BLaER1 treated with 17β-estradiol and CSF1 and Interleukin-3, amounts not matched to agents 10 nM and 100 nM (cell line): ENCODE data around the gene TRMT61A.
A peak's percentile ranks its signal among the peaks of the same experiment; 100 is the strongest.

Experiments
- H3K27ac ChIP-seq, 11 experiments: shearing (Covaris generic); formaldehyde crosslinking; 2 replicates each; pipeline ENCODE4 v1.8.1; 2022
- H3K27me3 ChIP-seq, 11 experiments: shearing (Covaris generic); formaldehyde crosslinking; 2 replicates each; pipeline ENCODE4 v1.8.1; 2022
- H3K36me3 ChIP-seq, 11 experiments: shearing (Covaris generic); formaldehyde crosslinking; 2 replicates each; pipeline ENCODE4 v1.8.1; 2022
- H3K4me1 ChIP-seq, 10 experiments: shearing (Covaris generic); formaldehyde crosslinking; 2 replicates each; pipeline ENCODE4 v1.8.1; 2022
- H3K4me2 ChIP-seq, 11 experiments: shearing (Covaris generic); formaldehyde crosslinking; 2 replicates each; pipeline ENCODE4 v1.8.1; 2022
- H3K4me3 ChIP-seq, 10 experiments: shearing (Covaris generic); formaldehyde crosslinking; 2 replicates each; pipeline ENCODE4 v1.8.1; 2022
- H3K9ac ChIP-seq, 11 experiments: shearing (Covaris generic); formaldehyde crosslinking; 2 replicates each; pipeline ENCODE4 v1.8.1; 2022
- H3K9me3 ChIP-seq, 11 experiments: shearing (Covaris generic); formaldehyde crosslinking; replicated peaks in 1 of 11; 2 replicates each; pipeline ENCODE4 v1.8.1; 2022
- H4K20me1 ChIP-seq, 11 experiments: shearing (Covaris generic); formaldehyde crosslinking; 2 replicates each; pipeline ENCODE4 v1.8.1; 2022
- Cebpa-rat ChIP-seq, 11 experiments: shearing (Covaris generic); IDR thresholded peaks; 2 replicates each; pipeline ENCODE4 v1.8.1; 2022

Gene TRMT61A

DNA sequence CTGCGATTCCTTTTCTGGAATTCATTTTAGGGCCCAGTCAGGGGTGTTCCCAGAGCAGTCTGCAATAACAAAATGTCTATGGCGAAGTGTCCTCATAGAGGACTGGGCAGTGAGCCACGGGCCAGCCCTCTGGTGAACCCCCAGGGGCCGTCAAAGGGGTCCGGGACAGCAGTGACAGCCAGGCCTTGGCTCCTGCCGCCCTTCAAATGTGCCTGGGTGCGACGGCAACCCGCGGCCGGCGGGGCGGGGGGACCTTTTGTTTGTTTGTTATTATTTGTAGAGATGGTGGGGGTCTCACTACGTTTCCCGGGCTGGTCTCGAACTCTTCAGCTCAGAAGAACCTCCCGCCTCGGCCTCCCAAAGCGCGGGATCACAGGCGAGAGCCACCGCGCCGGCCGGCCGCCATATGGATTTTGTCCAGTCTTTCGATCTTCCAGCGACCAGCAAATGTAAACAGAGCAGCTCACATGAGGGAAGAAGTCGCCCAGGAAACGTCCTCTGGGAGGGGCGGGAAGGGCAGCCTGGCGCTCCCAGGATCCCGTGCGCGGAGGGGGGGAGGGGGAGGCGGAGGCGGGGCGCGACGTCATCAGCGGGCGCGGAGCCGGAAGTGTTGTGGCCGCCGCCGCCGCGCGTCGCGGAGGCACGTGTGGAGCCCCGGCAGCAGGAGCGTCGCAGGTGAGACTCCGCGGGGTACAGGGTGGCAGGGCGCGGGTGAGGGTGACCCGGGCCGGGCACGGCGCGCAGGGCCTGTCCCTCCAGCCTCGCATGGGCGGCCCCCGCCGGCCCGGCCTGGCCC, at the start of gene TRMT61A:
TSS of gene TRMT61A (plus strand) at position 610 of the 796 bp plus-strand sequence. CDS start 783 bp downstream, outside the sequence.
- TF ChIP-seq Cebpa-rat (IDR thresholded peaks at IDR 0.05) = no peak
- Histone ChIP-seq H3K27me3 (peaks cover 5 to 20% (median 12%) of the 10 kb centered on the region in 11 experiments), H3K4me1 (peaks cover 48 to 76% (median 54%) of the 10 kb centered on the region in 10 experiments), H3K36me3 (peaks cover 0 to 40% (median 38%) of the 10 kb centered on the region in 11 experiments; a peak in 21 of 22 replicates), H3K9ac (peak within 1 kb of the TSS; percentile 80 to 98 (median 89)), H4K20me1 (peaks cover 5 to 72% (median 45%) of the 10 kb centered on the region in 11 experiments; a peak in 20 of 22 replicates), H3K27ac (peak within 1 kb of the TSS; percentile 71 to 97 (median 86)), H3K4me3 (peak within 1 kb of the TSS; percentile 86 to 100 (median 98)), H3K9me3 (no peaks in the 10 kb centered on the region), H3K4me2 (peak within 1 kb of the TSS; percentile 91 to 99 (median 98))

DNA sequence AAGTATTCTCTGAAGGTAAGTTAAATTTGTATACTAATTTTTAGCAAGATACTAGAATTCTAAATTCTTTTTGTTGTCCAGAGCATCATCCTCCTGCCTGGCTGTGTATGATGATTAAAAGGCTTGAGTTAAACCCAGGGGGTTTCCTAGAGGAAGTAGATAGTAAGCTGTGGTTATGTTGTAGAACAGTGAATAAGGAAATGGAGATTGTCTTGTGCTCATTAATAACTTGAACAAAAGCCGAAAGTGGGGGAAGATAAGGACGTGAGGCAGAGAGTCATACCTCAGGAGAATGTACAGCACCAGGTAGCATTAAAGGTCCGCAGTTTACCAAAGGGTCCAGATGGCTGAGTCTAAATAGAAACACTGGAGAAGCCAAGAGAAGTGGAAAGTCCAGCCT, 48.4 kb upstream of the TRMT61A start:
- no peaks in the 10 kb centered on the region for H3K27me3 ChIP-seq
- peaks cover 14 to 20% (median 17%) of the 10 kb centered on the region in 10 experiments for H3K4me1 ChIP-seq
- peak overlapping the region; percentile 23 to 61 (median 46); a peak in 20 of 22 replicates for H3K4me2 ChIP-seq
- peaks cover 8 to 67% (median 28%) of the 10 kb centered on the region in 11 experiments; a peak in 19 of 22 replicates for H4K20me1 ChIP-seq
- H3K9me3 ChIP-seq = no peaks in the 10 kb centered on the region
- peaks cover 78 to 95% (median 88%) of the 10 kb centered on the region in 11 experiments for H3K36me3 ChIP-seq
- H3K4me3 ChIP-seq = no peak overlapping the region
- H3K27ac ChIP-seq = no peak overlapping the region; a peak in 1 of 22 replicates
- no peak for TF ChIP-seq Cebpa-rat (IDR thresholded peaks at IDR 0.05)
- H3K9ac ChIP-seq = no peak overlapping the region

- H3K27ac ChIP-seq = no peak overlapping the region
- H3K9ac ChIP-seq = no peak overlapping the region
- H3K4me3 ChIP-seq = no peak overlapping the region
- no peaks in the 10 kb centered on the region for H3K27me3 ChIP-seq
- H4K20me1 ChIP-seq = peaks cover 8 to 63% (median 24%) of the 10 kb centered on the region in 11 experiments; a peak in 19 of 22 replicates
- H3K4me1 ChIP-seq = peaks cover 14 to 20% (median 17%) of the 10 kb centered on the region in 10 experiments
- no peaks in the 10 kb centered on the region for H3K9me3 ChIP-seq
- peaks cover 79 to 98% (median 90%) of the 10 kb centered on the region in 11 experiments for H3K36me3 ChIP-seq
- no peak overlapping the region for H3K4me2 ChIP-seq
- TF ChIP-seq Cebpa-rat (IDR thresholded peaks at IDR 0.05) = no peak
These were observed 45.4 kb upstream of the TRMT61A start for GRCh38 chr14:103483600-103483999.

GRCh38 chr14:103485504-103485903, 43.5 kb upstream of the TRMT61A start:
- H3K27me3 ChIP-seq = no peaks in the 10 kb centered on the region
- H3K27ac ChIP-seq = no peak overlapping the region
- no peak overlapping the region for H3K4me2 ChIP-seq
- H3K36me3 ChIP-seq = peaks cover 83 to 99% (median 92%) of the 10 kb centered on the region in 11 experiments
- H3K9me3 ChIP-seq = no peaks in the 10 kb centered on the region
- H4K20me1 ChIP-seq = peaks cover 0 to 58% (median 9%) of the 10 kb centered on the region in 11 experiments; a peak in 14 of 22 replicates
- no peak overlapping the region for H3K9ac ChIP-seq
- H3K4me1 ChIP-seq = peaks cover 5 to 9% (median 7%) of the 10 kb centered on the region in 10 experiments
- H3K4me3 ChIP-seq = no peak overlapping the region
- no peak for TF ChIP-seq Cebpa-rat (IDR thresholded peaks at IDR 0.05)

DNA sequence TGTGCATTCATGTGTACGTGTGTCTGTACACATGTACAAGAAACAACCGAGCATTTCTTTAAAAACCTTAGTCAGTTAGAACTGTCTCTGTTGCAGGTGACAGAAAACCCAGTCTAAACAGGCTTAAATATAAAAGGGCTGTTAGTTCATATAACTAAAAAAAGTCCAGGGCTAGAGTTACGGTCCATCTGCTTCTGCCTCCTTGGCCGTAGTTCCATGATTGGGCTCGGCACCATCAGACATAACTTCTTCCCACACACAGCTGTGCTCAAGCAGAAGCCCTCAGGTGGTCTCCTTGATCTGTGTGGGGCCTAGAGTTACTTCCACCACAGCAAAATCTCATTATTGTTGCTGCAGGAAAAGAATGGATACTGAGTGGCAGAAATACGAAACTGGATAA, 40.9 kb upstream of the TRMT61A start:
- Histone ChIP-seq H4K20me1 (peaks cover 0 to 64% (median 5%) of the 10 kb centered on the region in 11 experiments; a peak in 8 of 22 replicates), H3K4me2 (no peak overlapping the region), H3K4me3 (no peak overlapping the region), H3K27me3 (no peaks in the 10 kb centered on the region), H3K36me3 (peaks cover 89 to 100% (median 94%) of the 10 kb centered on the region in 11 experiments), H3K9me3 (no peaks in the 10 kb centered on the region), H3K27ac (no peak overlapping the region), H3K4me1 (no peaks in the 10 kb centered on the region), H3K9ac (no peak overlapping the region)
- no peak for TF ChIP-seq Cebpa-rat (IDR thresholded peaks at IDR 0.05)

DNA sequence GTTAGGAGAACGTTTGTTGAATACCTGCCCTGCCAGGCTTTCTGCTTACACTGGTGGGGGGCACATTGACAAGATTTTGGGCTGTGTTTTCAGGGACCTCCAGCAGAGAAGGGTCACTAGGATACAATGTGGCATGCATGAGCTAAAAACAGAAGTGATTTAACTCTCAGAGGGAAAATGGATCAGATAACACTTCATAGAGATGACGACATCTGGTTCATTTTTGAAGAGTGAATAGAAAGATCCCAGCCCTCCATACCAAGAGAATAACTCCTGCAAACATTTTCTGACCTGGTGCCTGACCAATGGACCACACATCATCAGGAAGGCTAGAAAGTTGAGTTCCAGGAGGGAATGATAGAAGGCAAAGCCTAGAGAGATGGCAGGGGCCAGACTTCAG, 40.0 kb upstream of the TRMT61A start:
- Histone ChIP-seq H3K36me3 (peaks cover 90 to 100% (median 95%) of the 10 kb centered on the region in 11 experiments), H3K4me3 (no peak overlapping the region), H3K27ac (no peak overlapping the region)

GRCh38 chr14:103489621-103490020, 39.4 kb upstream of the TRMT61A start:
- Histone ChIP-seq H3K4me3 (no peak overlapping the region), H3K4me2 (no peak overlapping the region), H3K9ac (no peak overlapping the region), H3K9me3 (no peaks in the 10 kb centered on the region), H3K36me3 (peaks cover 89 to 100% (median 95%) of the 10 kb centered on the region in 11 experiments), H4K20me1 (peaks cover 0 to 63% (median 5%) of the 10 kb centered on the region in 11 experiments; a peak in 8 of 22 replicates), H3K27ac (no peak overlapping the region), H3K27me3 (no peaks in the 10 kb centered on the region), H3K4me1 (no peaks in the 10 kb centered on the region)
- no peak for TF ChIP-seq Cebpa-rat (IDR thresholded peaks at IDR 0.05)

More for the DNA sequence above, 40.0 kb upstream of the TRMT61A start:
- Histone ChIP-seq H4K20me1 (peaks cover 0 to 63% (median 5%) of the 10 kb centered on the region in 11 experiments; a peak in 8 of 22 replicates), H3K27me3 (no peaks in the 10 kb centered on the region), H3K4me1 (no peaks in the 10 kb centered on the region), H3K9ac (no peak overlapping the region), H3K4me2 (no peak overlapping the region), H3K9me3 (no peaks in the 10 kb centered on the region)
- TF ChIP-seq Cebpa-rat (IDR thresholded peaks at IDR 0.05) = no peak

- Histone ChIP-seq H3K27ac (no peak overlapping the region), H3K4me2 (no peak overlapping the region), H3K9me3 (no peaks in the 10 kb centered on the region), H3K4me3 (no peak overlapping the region), H3K4me1 (no peaks in the 10 kb centered on the region), H3K9ac (no peak overlapping the region), H3K27me3 (no peaks in the 10 kb centered on the region), H3K36me3 (peaks cover 94 to 100% (median 97%) of the 10 kb centered on the region in 11 experiments), H4K20me1 (peaks cover 0 to 70% (median 6%) of the 10 kb centered on the region in 11 experiments; a peak in 14 of 22 replicates)
- TF ChIP-seq Cebpa-rat (IDR thresholded peaks at IDR 0.05) = no peak
These were observed 37.3 kb upstream of the TRMT61A start for GRCh38 chr14:103491691-103492090.

GRCh38 chr14:103492156-103492925, 36.7 kb upstream of the TRMT61A start:
- Histone ChIP-seq H3K9ac (no peak overlapping the region), H3K9me3 (no peaks in the 10 kb centered on the region), H3K4me2 (no peak overlapping the region), H3K4me3 (no peak overlapping the region), H3K36me3 (peaks cover 91 to 100% (median 97%) of the 10 kb centered on the region in 11 experiments), H3K4me1 (no peaks in the 10 kb centered on the region), H4K20me1 (peaks cover 0 to 72% (median 6%) of the 10 kb centered on the region in 11 experiments; a peak in 14 of 22 replicates), H3K27me3 (no peaks in the 10 kb centered on the region), H3K27ac (no peak overlapping the region)
- no peak for TF ChIP-seq Cebpa-rat (IDR thresholded peaks at IDR 0.05)
